Adrenal gland (tissue), 5 donors: Measurements from ENCODE around the gene SERPINB3.

Experiments used
- CTCF ChIP-seq, 6 experiments: fragments of 450-650 bp in 4 of 6; fragments of 200-600 bp in 2 of 6; sonication (generic) in 1 of 6; IDR thresholded peaks; 1 replicate in 5 of 6; 2 replicates in 1 of 6; pipeline versions ENCODE4 v1.5.1 to v1.8.0; 2016 to 2021; ENCODE audit warnings: antibody characterized with exemption in 6 of 6, mild to moderate bottlenecking in 2 of 6, moderate library complexity in 1 of 6
- POLR2A ChIP-seq, 2 donors: fragments of 450-650 bp; IDR thresholded peaks; one replicate each; pipeline ENCODE4 v1.6.1; 2017; ENCODE audit warnings: antibody characterized with exemption in 2 of 2, mild to moderate bottlenecking in 2 of 2, moderate library complexity in 1 of 2
- donor health status: DM: no; HTN: no; CAD: no.

DNA sequence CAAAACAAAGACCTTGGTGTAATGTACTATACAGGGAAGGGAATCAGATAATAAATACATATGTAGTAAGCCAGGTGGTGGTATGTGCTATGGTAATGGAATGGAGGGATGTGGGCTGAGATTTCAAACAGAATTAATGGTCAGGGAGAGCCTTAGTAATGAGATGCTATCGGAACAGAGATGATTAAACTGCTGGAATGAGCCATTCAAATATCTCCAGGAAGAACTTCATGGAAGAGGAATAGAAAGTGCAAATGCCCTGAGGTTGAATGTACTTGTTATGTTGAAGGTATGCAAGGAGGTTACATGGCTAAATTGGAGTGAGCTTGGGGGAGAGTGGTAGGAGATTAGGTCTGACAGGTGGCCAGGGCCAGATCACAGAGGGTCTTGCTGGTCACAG is 46.1 kb upstream of the SERPINB3 start:
- TF ChIP-seq CTCF (IDR thresholded peaks at IDR 0.05) (no peak), POLR2A (IDR thresholded peaks at IDR 0.05) (no peak)
